H1 (cell line): ENCODE measurements around the gene MOK. TPM values are rescaled to one million over a fixed set of nuclear protein-coding genes. Genes with fewer than 3 reads are reported as not detected.

Experiments used
- CTCF ChIA-PET: fragments of 300-600 bp; sonication (Branson Sonifier 250); formaldehyde crosslinking; loops from one replicate; lab custom pipeline; 2021; ENCODE audit not compliant: partially characterized antibody; lab: Charles Lee
- POLR2A ChIA-PET: fragments of 300-600 bp; sonication (Branson Sonifier 250); formaldehyde crosslinking; loops from one replicate; lab custom pipeline; 2021; ENCODE audit warnings: inconsistent platforms; ENCODE audit not compliant: partially characterized antibody; lab: Charles Lee
- DNase-seq, 2 experiments: peaks; one replicate each; pipeline versions ENCODE4 v3.0.0 to v3.0.0-alpha.2; 2010 to 2022; ENCODE audit warnings: low spot score in 2 of 2, low read depth in 1 of 2, mixed read lengths in 1 of 2
- FAIRE-seq: peaks from 2 replicates; lab custom pipeline; 2011; peaks lifted over from hg19 to GRCh38; lab: Jason Lieb, UNC
- H2AFZ ChIP-seq: 2 replicates; pipeline ENCODE4 v1.8.1; 2012; ENCODE audit warnings: low read length, inconsistent platforms
- H2AK5ac ChIP-seq: 2 replicates; pipeline ENCODE4 v1.6.1; 2013; ENCODE audit warnings: low read depth, low read length
- H2BK120ac ChIP-seq: replicated peaks from 2 replicates; pipeline ENCODE3; 2013; ENCODE audit warnings: low read depth, low read length, inconsistent platforms
- H2BK12ac ChIP-seq: 2 replicates; pipeline ENCODE4 v1.6.1; 2013; ENCODE audit warnings: low read depth, low read length
- H2BK15ac ChIP-seq: 2 replicates; pipeline ENCODE4 v1.6.1; 2013; ENCODE audit warnings: low read length
- H2BK20ac ChIP-seq: 2 replicates; pipeline ENCODE4 v1.6.1; 2013; ENCODE audit warnings: low read length
- H2BK5ac ChIP-seq: 2 replicates; pipeline ENCODE4 v1.6.1; 2013; ENCODE audit warnings: low read depth, low read length
- H3K14ac ChIP-seq: 2 replicates; pipeline ENCODE4 v1.6.1; 2013; ENCODE audit warnings: inconsistent platforms; ENCODE audit not compliant: insufficient read length
- H3K18ac ChIP-seq: 2 replicates; pipeline ENCODE4 v1.6.1; 2013; ENCODE audit warnings: low read length; ENCODE audit errors: extremely low read depth
- H3K23ac ChIP-seq: 2 replicates; pipeline ENCODE4 v1.6.1; 2013; ENCODE audit warnings: inconsistent platforms; ENCODE audit not compliant: insufficient read length
- H3K23me2 ChIP-seq: 2 replicates; pipeline ENCODE4 v1.6.1; 2013; ENCODE audit warnings: low read depth, low read length
- H3K27ac ChIP-seq: 2 replicates; pipeline ENCODE4 v1.6.1; 2011; ENCODE audit warnings: low read depth, low read length, inconsistent platforms
- H3K27me3 ChIP-seq, 4 experiments: replicated peaks in 1 of 4; 1 replicate in 1 of 4; 2 replicates in 3 of 4; pipeline versions ENCODE4 v1.6.1 to v1.8.1; 2011 to 2013; ENCODE audit warnings: low read length in 3 of 4, mild to moderate bottlenecking in 3 of 4, inconsistent platforms in 2 of 4, mixed read lengths in 2 of 4, moderate library complexity in 1 of 4; ENCODE audit not compliant: control insufficient read depth in 3 of 4, insufficient read depth in 3 of 4; ENCODE audit errors: extremely low read depth in 1 of 4
- H3K36me3 ChIP-seq, 4 experiments: 2 replicates each; pipeline versions ENCODE4 v1.6.1 to v1.8.1; 2011 to 2013; ENCODE audit warnings: mild to moderate bottlenecking in 4 of 4, low read length in 3 of 4, moderate library complexity in 2 of 4, control low read depth in 1 of 4, inconsistent platforms in 1 of 4; ENCODE audit not compliant: insufficient read depth in 4 of 4, control insufficient read depth in 2 of 4
- H3K4ac ChIP-seq: replicated peaks from 2 replicates; pipeline ENCODE3; 2013; ENCODE audit warnings: low read length, low read depth, mixed read lengths, inconsistent platforms; ENCODE audit not compliant: insufficient read length
- H3K4me1 ChIP-seq, 4 experiments: replicated peaks in 1 of 4; 1 replicate in 1 of 4; 2 replicates in 3 of 4; pipeline versions ENCODE4 v1.6.1 to v1.8.1; 2011 to 2013; ENCODE audit warnings: low read length in 3 of 4, inconsistent platforms in 2 of 4, mixed read lengths in 1 of 4; ENCODE audit not compliant: insufficient read depth in 4 of 4, control insufficient read depth in 3 of 4
- H3K4me2 ChIP-seq, 2 experiments: 2 replicates each; pipeline versions ENCODE4 v1.6.1 to v1.8.1; 2011 to 2013; ENCODE audit warnings: low read depth in 2 of 2, low read length in 2 of 2, control low read depth in 1 of 2, inconsistent platforms in 1 of 2, mild to moderate bottlenecking in 1 of 2; ENCODE audit not compliant: insufficient read depth in 1 of 2
- H3K4me3 ChIP-seq, 4 experiments: fragments of 200-600, 300-600 bp in 1 of 4; sonication (generic), shearing (Covaris generic), sonication (Bioruptor Twin) in 1 of 4; 2 replicates each; pipeline versions ENCODE4 v1.5.1 to v1.8.1; 2011 to 2016; ENCODE audit warnings: low read length in 4 of 4, low read depth in 3 of 4, control low read depth in 2 of 4, inconsistent platforms in 2 of 4, mild to moderate bottlenecking in 2 of 4, mixed read lengths in 1 of 4, moderate library complexity in 1 of 4; ENCODE audit not compliant: insufficient read depth in 2 of 4; ENCODE audit errors: extremely low read depth in 1 of 4
- H3K56ac ChIP-seq: replicated peaks from 2 replicates; pipeline ENCODE3; 2013; ENCODE audit warnings: low read depth, mild to moderate bottlenecking, mixed read lengths, low read length, inconsistent platforms; ENCODE audit not compliant: insufficient read length
- H3K79me1 ChIP-seq: 2 replicates; pipeline ENCODE4 v1.6.1; 2013; ENCODE audit warnings: low read depth, low read length, control low read depth
- H3K79me2 ChIP-seq, 2 experiments: 2 replicates each; pipeline versions ENCODE4 v1.6.1 to v1.8.1; 2012 to 2013; ENCODE audit warnings: low read length in 2 of 2, mild to moderate bottlenecking in 2 of 2, inconsistent platforms in 1 of 2; ENCODE audit not compliant: insufficient read depth in 2 of 2, control insufficient read depth in 1 of 2
- H3K9ac ChIP-seq, 4 experiments: replicated peaks in 1 of 4; 1 replicate in 1 of 4; 2 replicates in 3 of 4; pipeline versions ENCODE4 v1.6.1 to v1.8.1; 2011 to 2013; ENCODE audit warnings: low read depth in 3 of 4, low read length in 3 of 4, control low read depth in 2 of 4, mild to moderate bottlenecking in 2 of 4, moderate library complexity in 2 of 4, inconsistent platforms in 1 of 4; ENCODE audit errors: extremely low read depth in 1 of 4
- H3K9me3 ChIP-seq, 2 experiments: 2 replicates each; pipeline versions ENCODE4 v1.6.1 to v1.8.1; 2012 to 2013; ENCODE audit warnings: mild to moderate bottlenecking in 2 of 2, moderate library complexity in 2 of 2, control low read depth in 1 of 2, inconsistent platforms in 1 of 2, low read depth in 1 of 2, low read length in 1 of 2, mixed read lengths in 1 of 2; ENCODE audit not compliant: insufficient read depth in 2 of 2
- H4K20me1 ChIP-seq, 2 experiments: replicated peaks in 1 of 2; 2 replicates each; pipeline versions ENCODE3 to v1.8.1; 2011 to 2013; ENCODE audit warnings: inconsistent platforms in 2 of 2, low read length in 2 of 2, mild to moderate bottlenecking in 1 of 2; ENCODE audit not compliant: insufficient read depth in 2 of 2, control insufficient read depth in 1 of 2
- H4K5ac ChIP-seq: 2 replicates; pipeline ENCODE4 v1.6.1; 2013; ENCODE audit warnings: low read length, low read depth, mixed read lengths, inconsistent platforms; ENCODE audit not compliant: insufficient read length
- H4K8ac ChIP-seq: 2 replicates; pipeline ENCODE4 v1.8.0; 2013; ENCODE audit warnings: mild to moderate bottlenecking, moderate library complexity, low read length, inconsistent platforms; ENCODE audit not compliant: insufficient read depth; ENCODE audit errors: extremely low read depth
- H4K91ac ChIP-seq: replicated peaks from 2 replicates; pipeline ENCODE3; 2013; ENCODE audit warnings: low read length, mixed read lengths, inconsistent platforms; ENCODE audit not compliant: insufficient read length
- ATF2 ChIP-seq: IDR thresholded peaks from 2 replicates; pipeline ENCODE4 v1.6.1; 2012; ENCODE audit warnings: low read length, inconsistent platforms
- BCL11A ChIP-seq, 2 experiments: IDR thresholded peaks; one replicate each; pipeline ENCODE4 v1.6.1; 2011; ENCODE audit warnings: low read depth in 2 of 2, low read length in 2 of 2, mild to moderate bottlenecking in 2 of 2
- BRCA1 ChIP-seq: IDR thresholded peaks from 2 replicates; pipeline ENCODE4 v1.6.1; 2012; ENCODE audit warnings: low read depth, low read length, improper control_type of control experiment
- CEBPB ChIP-seq: IDR thresholded peaks from 2 replicates; pipeline ENCODE4 v1.6.1; 2012; ENCODE audit warnings: low read depth, low read length
- CHD2 ChIP-seq: IDR thresholded peaks from 2 replicates; pipeline ENCODE4 v1.6.1; 2012; ENCODE audit warnings: low read length, improper control_type of control experiment
- RXRA ChIP-seq: IDR thresholded peaks from 2 replicates; pipeline ENCODE4 v1.6.1; 2011; ENCODE audit warnings: low read depth, mild to moderate bottlenecking, low read length, moderate library complexity; ENCODE audit not compliant: insufficient read depth
- SP2 ChIP-seq: IDR thresholded peaks from 2 replicates; pipeline ENCODE4 v1.6.1; 2012; ENCODE audit warnings: mild to moderate bottlenecking, low read length, inconsistent platforms
- TAF1 ChIP-seq: IDR thresholded peaks from 2 replicates; pipeline ENCODE4 v1.6.1; 2011; ENCODE audit warnings: mild to moderate bottlenecking, low read depth, low read length
- WGBS, 2 experiments: shearing (Covaris generic) in 1 of 2; methylation state at CpG; one replicate each; pipeline versions ENCODE4 v1.1.6 to v1.1.7; 2013 to 2015; ENCODE audit warnings: low lambda C conversion rate in 2 of 2, mixed read lengths in 2 of 2, inconsistent platforms in 1 of 2, low coverage in 1 of 2, missing lambda C conversion rate in 1 of 2; ENCODE audit not compliant: insufficient replicate concordance in 2 of 2, insufficient coverage in 1 of 2, insufficient read length in 1 of 2; ENCODE audit errors: extremely low coverage in 1 of 2, missing lambda C conversion rate in 1 of 2; 5-methylcytosine and 5-hydroxymethylcytosine counted together
- polyA plus RNA-seq, 7 experiments: library from polyadenylated mRNA; depleted of rRNA in 3 of 7; stranded (reverse) in 5 of 7; unstranded in 2 of 7; fragments of >200 nt in 5 of 7; fragments of 200-250 nt in 2 of 7; gene quantifications; 1 replicate in 5 of 7; 2 replicates in 1 of 7; 4 replicates in 1 of 7; pipeline versions ENCODE4 v1.2.1 to v1.2.3, GENCODE V29; 2011 to 2013; ENCODE audit warnings: missing spikeins in 2 of 7, mixed read lengths in 2 of 7
- total RNA-seq: library from RNA; stranded (reverse); fragmentation: NEBNext Ultra II Directional; extraction: Animal tissue kit (Norgen Biotek cat#: 25700); gene quantifications from 2 replicates; pipeline ENCODE4 v1.2.1, GENCODE V29; 2021

The MOK gene
- total and polyA plus RNA-seq, 2 of the 8 experiments (the other 6 are each of a cell fraction or from before 2014, with no cell fraction given): 2.1 to 2.5 TPM

GRCh38 chr14:102225386-102225785 is 79.6 kb downstream of the MOK start:
- Histone ChIP-seq H2BK5ac (no peak overlapping the region; the same call in 1 of the 2 replicates), H4K8ac (no peak overlapping the region), H3K14ac (no peak overlapping the region), H3K4me1 (peaks cover 0 to 16% (median 6%) of the 10 kb centered on the region in 4 experiments; a peak in 6 of 7 replicates), H3K23me2 (no peaks in the 10 kb centered on the region), H3K4me3 (no peak overlapping the region), H3K36me3 (no peaks in the 10 kb centered on the region), H3K79me2 (no peaks in the 10 kb centered on the region), H2BK15ac (no peak overlapping the region), H2AK5ac (no peak overlapping the region), H2AFZ (no peak overlapping the region), H3K9ac (no peak overlapping the region), H2BK20ac (no peak overlapping the region), H3K23ac (no peak overlapping the region), H3K4ac (no peak overlapping the region), H4K20me1 (peaks cover 3 to 4% of the 10 kb centered on the region in 2 experiments), H3K4me2 (no peak overlapping the region), H2BK120ac (no peak overlapping the region), H3K79me1 (peaks cover 6% of the 10 kb centered on the region), H3K27ac (no peak overlapping the region), H3K9me3 (no peaks in the 10 kb centered on the region), H2BK12ac (no peak overlapping the region), H3K56ac (no peak overlapping the region), H3K27me3 (no peaks in the 10 kb centered on the region), H4K91ac (no peak overlapping the region), H3K18ac (no peak overlapping the region), H4K5ac (no peak overlapping the region)
- DNase-seq (no peak), FAIRE-seq (no peak)
- CTCF ChIA-PET: interaction anchor here (0.6 to 3.4 kb wide), 4 partner anchors 10 to 178 kb away, joined by 3 to 17 read pairs (median 5); no protein-coding TSS in a partner anchor
- no peak for TF ChIP-seq CEBPB
- TF ChIP-seq BRCA1: no peak
- TF ChIP-seq TAF1: no peak
- TF ChIP-seq SP2: no peak
- TF ChIP-seq ATF2: no peak
- no peak for TF ChIP-seq CHD2
- no peak for TF ChIP-seq RXRA
- TF ChIP-seq BCL11A (IDR thresholded peaks at IDR 0.05; ENCODE audit: low read depth in 2 of 2, low read length in 2 of 2): no peak
- POLR2A ChIA-PET: no interaction called here
- 92% methylated on average over 7 of the region's 7 CpGs; no CpG with 5 or more reads in 1 of the 2 experiments for WGBS, 2 experiments
